IMR-90 (cell line): ENCODE data around the gene MTREX.
"Not testable (repeated sequence)": the region's sequence is repeated elsewhere in the genome, so short reads cannot be mapped to it uniquely, and the experiment has no call there.

Experiments used
- CHD1 ChIP-seq: IDR thresholded peaks from 2 replicates; pipeline ENCODE4 v1.6.1; 2012; ENCODE audit warnings: low read depth, low read length, improper control_type of control experiment
- CTCF ChIP-seq: conservative IDR thresholded peaks from 2 replicates; pipeline ENCODE4 v1.5.1; 2012; ENCODE audit warnings: mild to moderate bottlenecking, low read depth, low read length, improper control_type of control experiment
- ELK1 ChIP-seq: fragments of 150-350 bp; IDR thresholded peaks from 2 replicates; pipeline ENCODE4 v1.6.1; 2016; ENCODE audit warnings: low read depth, mild to moderate bottlenecking, low read length, moderate library complexity, borderline replicate concordance
- MAFK ChIP-seq: IDR thresholded peaks from 2 replicates; pipeline ENCODE4 v1.6.1; 2012; ENCODE audit warnings: low read depth, low read length, improper control_type of control experiment
- NFE2L2 ChIP-seq: fragments of 150-350 bp; IDR thresholded peaks from 2 replicates; pipeline ENCODE4 v1.6.1; 2016; ENCODE audit warnings: low read depth, mild to moderate bottlenecking, low read length
- POLR2A ChIP-seq: IDR thresholded peaks from 2 replicates; pipeline ENCODE4 v1.6.1; 2012; ENCODE audit warnings: mild to moderate bottlenecking, low read depth, low read length
- RAD21 ChIP-seq: IDR thresholded peaks from 2 replicates; pipeline ENCODE4 v1.6.1; 2012; ENCODE audit warnings: low read length, improper control_type of control experiment
- RCOR1 ChIP-seq: IDR thresholded peaks from 2 replicates; pipeline ENCODE4 v1.6.1; 2012; ENCODE audit warnings: mild to moderate bottlenecking, low read length, improper control_type of control experiment; ENCODE audit not compliant: insufficient replicate concordance

GRCh38 chr5:55318237-55318636, 10.4 kb downstream of the MTREX start:
- TF ChIP-seq CTCF, POLR2A, MAFK, NFE2L2, ELK1, RAD21, CHD1, RCOR1: not testable (repeated sequence)
